Transverse colon (tissue), 4 donors: Measurements from ENCODE around the gene TMPRSS12.

ENCODE experiments used
- CTCF ChIP-seq, 5 experiments: fragments of 200-600 bp in 3 of 5; fragments of 450-650 bp in 2 of 5; sonication (generic) in 3 of 5; IDR thresholded peaks; 1 replicate in 2 of 5; 2 replicates in 3 of 5; pipeline ENCODE4 v1.5.1; 2016 to 2017; ENCODE audit warnings: antibody characterized with exemption in 5 of 5, inconsistent platforms in 3 of 5, mild to moderate bottlenecking in 2 of 5, moderate library complexity in 1 of 5
- POLR2AphosphoS5 ChIP-seq, 3 donors: sonication (generic); formaldehyde crosslinking; IDR thresholded peaks; one replicate each; pipeline ENCODE4 v1.6.1; 2016; ENCODE audit warnings: antibody characterized with exemption in 3 of 3

- TF ChIP-seq CTCF (IDR thresholded peaks at IDR 0.05): no peak
- no peak for TF ChIP-seq POLR2AphosphoS5 (IDR thresholded peaks at IDR 0.05)
Observed at GRCh38 chr12:50882563-50882962, 39.8 kb downstream of the TMPRSS12 start.
